K562 (cell line): Measurements from ENCODE around the gene GCNT4. TPM values are rescaled to one million over a fixed set of nuclear protein-coding genes. Genes with fewer than 3 reads are reported as not detected.

Experiments
- ATAC-seq: fragments of 200-7000 bp; cut with Tn5 transposase; 3 replicates; pipeline ENCODE4 v1.9.1; 2020; ENCODE audit warnings: moderate library complexity
- BruUV-seq: library from RNA; stranded (reverse); fragments of 400-500 nt; replicated peaks from 2 replicates; lab custom pipeline; 2021; lab: Mats Ljungman, UMichigan
- CTCF ChIA-PET: fragments of 300-600 bp; formaldehyde crosslinking; extraction: SDS; loops from one replicate; lab custom pipeline; 2021; ENCODE audit warnings: low intra/inter-chr PET ratio; lab: Yijun Ruan, JAX
- POLR2A ChIA-PET: fragments of 300-600, 350-650 bp; sonication (Branson Sonifier 250); formaldehyde crosslinking; extraction: SDS; loops from one replicate; lab custom pipeline; 2021; ENCODE audit warnings: antibody characterized with exemption, inconsistent platforms; lab: Yijun Ruan, JAX
- DNase-seq, 4 experiments: peaks; one replicate each; pipeline versions ENCODE4 v3.0.0 to v3.0.0-alpha.2; 2011 to 2018; ENCODE audit warnings: low spot score in 3 of 4, mixed read lengths in 3 of 4; ENCODE audit errors: extremely low read depth in 1 of 4
- FAIRE-seq: peaks from 2 replicates; lab custom pipeline; 2011; peaks lifted over from hg19 to GRCh38; lab: Jason Lieb, UNC
- H2AFZ ChIP-seq: 2 replicates; pipeline ENCODE4 v1.6.0; 2011; ENCODE audit warnings: low read depth, low read length, control low read depth, inconsistent platforms
- H3K27ac ChIP-seq: fragments of 200-600 bp; 3 replicates; pipeline ENCODE4 v1.8.0; 2011; ENCODE audit warnings: low read depth, mild to moderate bottlenecking, control low read depth, inconsistent platforms, low read length, moderate library complexity, mixed read lengths; ENCODE audit errors: extremely low read depth
- H3K27me3 ChIP-seq, 2 experiments: fragments of 300-600 bp in 1 of 2; 2 replicates in 1 of 2; 3 replicates in 1 of 2; pipeline versions ENCODE4 v1.6.0 to v1.8.0; 2011; ENCODE audit warnings: inconsistent platforms in 2 of 2, low read length in 2 of 2, mild to moderate bottlenecking in 1 of 2, mixed read lengths in 1 of 2, moderate library complexity in 1 of 2; ENCODE audit not compliant: control insufficient read depth in 2 of 2, insufficient read depth in 2 of 2
- H3K36me3 ChIP-seq: fragments of 300-600 bp; 3 replicates; pipeline ENCODE4 v1.8.0; 2011; ENCODE audit warnings: mild to moderate bottlenecking, low read length, inconsistent platforms; ENCODE audit not compliant: control insufficient read depth, insufficient read depth
- H3K4me1 ChIP-seq, 2 experiments: fragments of 200-600 bp in 1 of 2; replicated peaks in 1 of 2; 2 replicates in 1 of 2; 3 replicates in 1 of 2; pipeline versions ENCODE4 v1.5.1 to v1.8.0; 2011; ENCODE audit warnings: inconsistent platforms in 2 of 2, low read length in 2 of 2, mild to moderate bottlenecking in 1 of 2, mixed read lengths in 1 of 2, moderate library complexity in 1 of 2; ENCODE audit not compliant: control insufficient read depth in 2 of 2, insufficient read depth in 2 of 2
- H3K4me2 ChIP-seq: 2 replicates; pipeline ENCODE4 v1.6.1; 2011; ENCODE audit warnings: low read length, control low read depth, inconsistent platforms, mixed read lengths; ENCODE audit not compliant: insufficient read depth
- H3K4me3 ChIP-seq: fragments of 200-600 bp; sonication (generic), shearing (Covaris generic); 2 replicates; pipeline ENCODE4 v1.5.1; 2016; ENCODE audit warnings: control low read depth, inconsistent platforms
- H3K79me2 ChIP-seq: fragments of 200-600 bp; 3 replicates; pipeline ENCODE4 v1.8.0; 2011; ENCODE audit warnings: low read length, inconsistent platforms; ENCODE audit not compliant: control insufficient read depth, insufficient read depth
- H3K9ac ChIP-seq, 2 experiments: 2 replicates each; pipeline versions ENCODE4 v1.6.0 to v1.6.1; 2011; ENCODE audit warnings: low read depth in 2 of 2, low read length in 2 of 2, control low read depth in 1 of 2, inconsistent platforms in 1 of 2, mild to moderate bottlenecking in 1 of 2, mixed read lengths in 1 of 2; ENCODE audit not compliant: insufficient read depth in 1 of 2
- H3K9me1 ChIP-seq: one replicate; pipeline ENCODE4 v1.6.0; 2011; ENCODE audit warnings: inconsistent platforms, mild to moderate bottlenecking, low read length, moderate library complexity; ENCODE audit not compliant: control insufficient read depth, insufficient read depth
- H3K9me3 ChIP-seq: replicated peaks from 2 replicates; pipeline ENCODE4 v1.5.1; 2011; ENCODE audit warnings: low read depth, low read length, inconsistent platforms; ENCODE audit not compliant: control insufficient read depth, insufficient read depth
- H4K20me1 ChIP-seq: replicated peaks from 2 replicates; pipeline ENCODE4 v1.6.1; 2011; ENCODE audit warnings: low read length, inconsistent platforms, mixed read lengths; ENCODE audit not compliant: control insufficient read depth, insufficient read depth
- NFE2 ChIP-seq: IDR thresholded peaks from 2 replicates; pipeline ENCODE4 v1.6.1; 2014; ENCODE audit warnings: antibody characterized with exemption, low read depth
- POLR2AphosphoS5 ChIP-seq: IDR thresholded peaks from 2 replicates; pipeline ENCODE4 v1.6.1; 2011; ENCODE audit warnings: mild to moderate bottlenecking, low read depth, low read length, moderate library complexity; ENCODE audit not compliant: control insufficient read depth, insufficient read depth
- ZNF143 ChIP-seq: sonication (generic); formaldehyde crosslinking; IDR thresholded peaks from 2 replicates; pipeline ENCODE4 v1.9.0; 2022; ENCODE audit warnings: mild to moderate bottlenecking, missing genetic modification reagents
- ZNF280B ChIP-seq: fragments of 250-450 bp; sonication (Bioruptor Pico); IDR thresholded peaks from 2 replicates; pipeline ENCODE4 v1.5.1; 2021; ENCODE audit warnings: mild to moderate bottlenecking
- WGBS: fragments of 100-300 bp; shearing (Covaris generic); methylation state at CpG from one replicate; pipeline ENCODE4 v1.1.6; 2016; ENCODE audit warnings: low coverage, mixed read lengths; ENCODE audit not compliant: insufficient coverage; ENCODE audit errors: missing lambda C conversion rate; 5-methylcytosine and 5-hydroxymethylcytosine counted together
- in situ Hi-C: fragments of 300-500 bp; cut with MboI; formaldehyde crosslinking; loops from 4 replicates; pipeline ENCODE4 v1.15.0; 2018; ENCODE audit warnings: inconsistent platforms, mixed read lengths
- intact Hi-C: fragments of 100-400 bp; cut with micrococcal nuclease; formaldehyde crosslinking; loops from 2 replicates; pipeline ENCODE4 v1.14.2; 2022
- polyA plus RNA-seq, 8 experiments: library from polyadenylated mRNA; depleted of rRNA in 4 of 8; stranded (reverse) in 5 of 8; unstranded in 3 of 8; fragments of >200 nt; fragmentation: Nextera tagmentation in 2 of 8; fragmentation: Illumina TruSeq in 1 of 8; extraction: Ambion mirVana in 2 of 8; extraction: Trizol in 1 of 8; gene quantifications; 2 replicates each; pipeline versions ENCODE4 v1.2.1 to v1.2.3, GENCODE V29; 2011 to 2014; ENCODE audit warnings: inconsistent platforms in 1 of 8, missing spikeins in 1 of 8
- total RNA-seq, 7 experiments: library from RNA; depleted of rRNA in 6 of 7; stranded (reverse); fragments of >200 nt in 6 of 7; fragmentation: Illumina TruSeq in 2 of 7; extraction: Trizol in 2 of 7; gene quantifications; 2 replicates each; pipeline versions ENCODE4 v1.2.1 to v1.2.3, GENCODE V29; 2011 to 2021; ENCODE audit warnings: low replicate concordance in 1 of 7

The GCNT4 gene
- total and polyA plus RNA-seq, 9 of the 15 experiments (the other 6 are each of a cell fraction or from before 2014, with no cell fraction given), result 0.01 TPM; not detected in 8

GRCh38 chr5:75020016-75020656, 32.2 kb downstream of the GCNT4 start:
- Histone ChIP-seq H3K27me3 (no peaks in the 10 kb centered on the region; a peak in 1 of 5 replicates), H3K9ac (no peak overlapping the region), H3K79me2 (no peaks in the 10 kb centered on the region), H3K36me3 (no peaks in the 10 kb centered on the region), H4K20me1 (no peaks in the 10 kb centered on the region), H3K9me1 (no peaks in the 10 kb centered on the region), H3K4me3 (no peak overlapping the region), H2AFZ (no peak overlapping the region), H3K27ac (no peak overlapping the region), H3K4me2 (no peak overlapping the region), H3K9me3 (no peaks in the 10 kb centered on the region), H3K4me1 (no peaks in the 10 kb centered on the region)
- no peak for DNase-seq
- no TSS peak for BruUV-seq
- ChIA-PET POLR2A (no interaction called here), CTCF (no interaction called here)
- no peak for FAIRE-seq
- no peak for ATAC-seq
- WGBS, result 1% methylated on average over 10 of the region's 10 CpGs
- TF ChIP-seq ZNF280B (CRISPR knock-in tag), result no peak
- TF ChIP-seq ZNF143 (CRISPR knock-in tag), result no peak
- TF ChIP-seq POLR2AphosphoS5, result no peak
- TF ChIP-seq NFE2, result 0 out of 2 replicates have a peak, but pooled peaks have one; percentile 3
- intact Hi-C loops, result no loop called here
- in situ Hi-C loops, result no loop called here
